Peyer's patch (tissue), 4 donors: ENCODE data around the gene CDC26. TPM values are rescaled to one million over a fixed set of nuclear protein-coding genes. Genes with fewer than 3 reads are reported as not detected.

ENCODE experiments used
- DNase-seq, 3 donors: peaks; one replicate each; pipeline ENCODE4 v3.0.0-alpha.2; 2017 to 2019
- H3K27ac ChIP-seq, 4 donors: fragments of 200-600 bp; sonication (generic); one replicate each; pipeline ENCODE4 v1.5.1; 2016 to 2019
- H3K27me3 ChIP-seq, 2 donors: fragments of 200-600 bp; sonication (generic); one replicate each; pipeline ENCODE4 v1.5.1; 2019
- H3K36me3 ChIP-seq, 3 donors: fragments of 200-600 bp; sonication (generic); one replicate each; pipeline ENCODE4 v1.5.1; 2016 to 2019
- H3K4me1 ChIP-seq, 4 donors: fragments of 200-600 bp; sonication (generic); one replicate each; pipeline ENCODE4 v1.5.1; 2016 to 2019
- H3K4me3 ChIP-seq, 4 donors: fragments of 200-600 bp; sonication (generic); 1 replicate in 3 of 4; 2 replicates in 1 of 4; pipeline ENCODE4 v1.5.1; 2016 to 2019; ENCODE audit warnings: mild to moderate bottlenecking in 1 of 4
- H3K9me3 ChIP-seq, 4 donors: fragments of 200-600 bp; sonication (generic); one replicate each; pipeline ENCODE4 v1.5.1; 2016 to 2019; ENCODE audit warnings: mild to moderate bottlenecking in 1 of 4
- POLR2A ChIP-seq, 2 donors: fragments of 450-650 bp; IDR thresholded peaks; one replicate each; pipeline ENCODE4 v1.5.1; 2017; ENCODE audit warnings: antibody characterized with exemption in 2 of 2, mild to moderate bottlenecking in 2 of 2, moderate library complexity in 2 of 2
- total RNA-seq, 4 donors: library from RNA; depleted of rRNA; stranded (reverse); fragments of >200 nt; gene quantifications; one replicate each; pipeline ENCODE4 v1.1.0, GENCODE V29; 2016
- TF ChIP-seq, protein P1 (sequence below), 6 experiments: fragments of 450-650 bp in 4 of 6; fragments of 200-600 bp in 2 of 6; sonication (generic) in 1 of 6; IDR thresholded peaks; one replicate each; pipeline ENCODE4 v1.5.1; 2017 to 2019; ENCODE audit warnings: antibody characterized with exemption in 6 of 6, mild to moderate bottlenecking in 3 of 6, moderate library complexity in 1 of 6

CDC26 gene
- total RNA-seq, 4 donors from 2014 or later: 13.6 to 28.4 (median 25.0) TPM

DNA sequence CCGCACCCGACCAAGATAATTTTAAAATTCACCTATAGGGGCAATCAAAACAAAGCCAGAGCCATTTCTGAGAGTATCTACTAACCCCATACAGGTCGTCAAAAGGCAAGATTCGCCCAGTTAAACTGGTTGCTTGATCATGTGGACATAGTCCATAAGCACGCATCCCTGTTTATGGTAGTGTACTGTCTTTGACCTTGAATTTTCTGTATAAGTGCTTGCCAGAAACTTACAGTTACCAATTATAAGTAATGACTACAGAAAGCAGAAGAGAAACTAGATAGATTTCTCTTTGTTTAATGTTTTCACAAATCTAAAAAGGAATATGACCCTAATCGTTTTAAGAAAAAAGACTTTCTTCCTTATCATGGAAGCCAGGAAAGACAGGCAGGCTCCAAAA, 28.4 kb downstream of the CDC26 start:
- Histone ChIP-seq H3K36me3 (no peaks in the 10 kb centered on the region), H3K27ac (no peak overlapping the region), H3K4me3 (no peak overlapping the region), H3K9me3 (no peaks in the 10 kb centered on the region), H3K4me1 (no peaks in the 10 kb centered on the region), H3K27me3 (no peaks in the 10 kb centered on the region)
- no peak for TF ChIP-seq POLR2A (IDR thresholded peaks at IDR 0.05)
- TF ChIP-seq, protein P1, sequence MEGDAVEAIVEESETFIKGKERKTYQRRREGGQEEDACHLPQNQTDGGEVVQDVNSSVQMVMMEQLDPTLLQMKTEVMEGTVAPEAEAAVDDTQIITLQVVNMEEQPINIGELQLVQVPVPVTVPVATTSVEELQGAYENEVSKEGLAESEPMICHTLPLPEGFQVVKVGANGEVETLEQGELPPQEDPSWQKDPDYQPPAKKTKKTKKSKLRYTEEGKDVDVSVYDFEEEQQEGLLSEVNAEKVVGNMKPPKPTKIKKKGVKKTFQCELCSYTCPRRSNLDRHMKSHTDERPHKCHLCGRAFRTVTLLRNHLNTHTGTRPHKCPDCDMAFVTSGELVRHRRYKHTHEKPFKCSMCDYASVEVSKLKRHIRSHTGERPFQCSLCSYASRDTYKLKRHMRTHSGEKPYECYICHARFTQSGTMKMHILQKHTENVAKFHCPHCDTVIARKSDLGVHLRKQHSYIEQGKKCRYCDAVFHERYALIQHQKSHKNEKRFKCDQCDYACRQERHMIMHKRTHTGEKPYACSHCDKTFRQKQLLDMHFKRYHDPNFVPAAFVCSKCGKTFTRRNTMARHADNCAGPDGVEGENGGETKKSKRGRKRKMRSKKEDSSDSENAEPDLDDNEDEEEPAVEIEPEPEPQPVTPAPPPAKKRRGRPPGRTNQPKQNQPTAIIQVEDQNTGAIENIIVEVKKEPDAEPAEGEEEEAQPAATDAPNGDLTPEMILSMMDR (IDR thresholded peaks at IDR 0.05): no peak
- no peak for DNase-seq

DNA sequence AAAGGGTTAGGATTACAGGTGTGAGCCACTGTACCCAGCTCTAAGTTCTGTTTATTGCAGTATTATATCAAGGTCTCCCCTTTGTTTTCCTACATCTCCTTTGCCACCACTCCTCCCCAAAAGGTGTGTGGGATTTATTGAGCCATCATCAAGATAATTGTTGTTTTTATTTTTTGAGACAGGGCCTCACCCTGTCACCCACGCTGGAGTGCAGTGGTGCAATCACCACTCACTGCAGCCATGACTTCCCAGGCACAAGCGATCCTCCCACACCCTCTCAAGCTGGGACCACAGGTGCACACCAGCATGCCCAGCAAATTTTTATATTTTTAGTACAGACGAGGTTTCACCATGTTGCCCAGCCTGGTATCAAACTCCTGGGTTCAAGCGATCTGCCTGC, 29.5 kb downstream of the CDC26 start:
- DNase-seq: no peak
- H3K4me1 ChIP-seq: no peaks in the 10 kb centered on the region
- no peaks in the 10 kb centered on the region for H3K36me3 ChIP-seq
- TF ChIP-seq, protein P1 (IDR thresholded peaks at IDR 0.05): no peak
- no peak for TF ChIP-seq POLR2A (IDR thresholded peaks at IDR 0.05)
- H3K27me3 ChIP-seq: no peaks in the 10 kb centered on the region
- H3K9me3 ChIP-seq: no peaks in the 10 kb centered on the region
- no peak overlapping the region for H3K4me3 ChIP-seq
- H3K27ac ChIP-seq: no peak overlapping the region

- no peak overlapping the region for H3K4me3 ChIP-seq
- no peak for DNase-seq
- H3K27ac ChIP-seq: no peak overlapping the region
- TF ChIP-seq POLR2A (IDR thresholded peaks at IDR 0.05): no peak
- TF ChIP-seq, protein P1 (IDR thresholded peaks at IDR 0.05): no peak
- H3K9me3 ChIP-seq: no peaks in the 10 kb centered on the region
- no peaks in the 10 kb centered on the region for H3K4me1 ChIP-seq
- no peaks in the 10 kb centered on the region for H3K36me3 ChIP-seq
- H3K27me3 ChIP-seq: no peaks in the 10 kb centered on the region
Observed at GRCh38 chr9:113244556-113244955, 30.8 kb downstream of the CDC26 start.

- Histone ChIP-seq H3K27ac (no peak overlapping the region), H3K27me3 (no peaks in the 10 kb centered on the region), H3K4me3 (no peak overlapping the region), H3K4me1 (no peaks in the 10 kb centered on the region), H3K9me3 (no peaks in the 10 kb centered on the region), H3K36me3 (no peaks in the 10 kb centered on the region)
- TF ChIP-seq POLR2A (IDR thresholded peaks at IDR 0.05): no peak
- TF ChIP-seq, protein P1 (IDR thresholded peaks at IDR 0.05): no peak
- no peak for DNase-seq
Observed at GRCh38 chr9:113241161-113241560, 34.2 kb downstream of the CDC26 start.

DNA sequence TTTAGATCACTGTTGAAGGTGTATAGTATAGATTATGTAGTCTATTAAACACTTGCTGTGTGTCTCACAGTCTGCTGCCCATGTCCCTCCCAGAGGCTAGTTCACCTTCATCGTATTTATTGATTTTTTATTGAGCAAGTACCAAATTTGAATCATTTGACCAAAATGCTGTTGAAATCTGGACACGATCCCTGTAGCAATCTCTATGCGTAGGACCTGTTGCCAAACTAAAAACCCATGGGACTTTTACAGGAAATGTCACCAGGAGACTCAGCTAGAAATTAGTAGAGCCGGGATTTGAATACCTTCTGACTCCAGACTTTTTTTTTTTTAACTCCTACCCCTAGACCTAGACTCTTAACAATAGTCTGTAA, 36.5 kb downstream of the CDC26 start:
- Histone ChIP-seq H3K9me3 (no peaks in the 10 kb centered on the region), H3K4me3 (no peak overlapping the region), H3K36me3 (no peaks in the 10 kb centered on the region), H3K27me3 (no peaks in the 10 kb centered on the region), H3K27ac (no peak overlapping the region), H3K4me1 (no peaks in the 10 kb centered on the region)
- no peak for TF ChIP-seq POLR2A (IDR thresholded peaks at IDR 0.05)
- TF ChIP-seq, protein P1 (IDR thresholded peaks at IDR 0.05): no peak
- DNase-seq: no peak

DNA sequence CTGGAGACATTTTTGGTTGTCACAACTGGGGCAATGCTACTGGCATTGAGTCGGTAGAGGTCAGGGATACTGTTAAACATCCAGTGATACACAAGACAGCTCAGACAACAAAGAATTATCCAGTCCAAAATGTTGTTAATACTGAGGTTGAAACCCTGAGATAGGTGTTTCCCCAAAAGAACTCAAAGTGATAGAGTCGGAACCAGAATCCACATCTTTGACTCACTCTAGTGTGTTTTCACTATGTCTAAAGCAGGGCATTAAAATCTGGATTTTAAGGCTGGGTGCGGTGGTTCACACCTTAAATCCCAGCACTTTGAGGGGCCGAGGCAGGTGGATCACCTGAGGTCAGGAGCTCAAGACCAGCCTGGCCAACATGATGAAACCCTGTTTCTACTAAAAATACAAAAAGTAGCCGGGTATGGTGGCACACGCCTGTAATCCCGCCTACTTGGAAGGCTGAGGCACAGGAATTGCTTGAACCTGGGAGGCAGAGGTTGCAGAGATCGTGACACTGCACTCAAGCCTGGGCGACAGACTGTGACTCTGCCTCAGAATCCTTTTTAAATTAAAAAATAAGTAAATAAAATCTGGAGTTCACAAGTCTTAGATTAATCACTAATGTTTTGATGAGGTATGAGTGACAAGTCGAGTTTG, 37.0 kb downstream of the CDC26 start:
- Histone ChIP-seq H3K4me3 (no peak overlapping the region), H3K4me1 (no peaks in the 10 kb centered on the region), H3K9me3 (no peaks in the 10 kb centered on the region), H3K36me3 (no peaks in the 10 kb centered on the region), H3K27me3 (no peaks in the 10 kb centered on the region), H3K27ac (no peak overlapping the region)
- no peak for DNase-seq
- TF ChIP-seq, protein P1 (IDR thresholded peaks at IDR 0.05): no peak
